ENCODE measurements around the gene PDLIM5. TPM values are rescaled to one million over a fixed set of nuclear protein-coding genes. Genes with fewer than 3 reads are reported as not detected.
A peak's percentile ranks its signal among the peaks of the same experiment; 100 is the strongest.

Gene PDLIM5
- total RNA-seq, 4 donors from 2014 or later = 90.5 to 148 (median 115) TPM

DNA sequence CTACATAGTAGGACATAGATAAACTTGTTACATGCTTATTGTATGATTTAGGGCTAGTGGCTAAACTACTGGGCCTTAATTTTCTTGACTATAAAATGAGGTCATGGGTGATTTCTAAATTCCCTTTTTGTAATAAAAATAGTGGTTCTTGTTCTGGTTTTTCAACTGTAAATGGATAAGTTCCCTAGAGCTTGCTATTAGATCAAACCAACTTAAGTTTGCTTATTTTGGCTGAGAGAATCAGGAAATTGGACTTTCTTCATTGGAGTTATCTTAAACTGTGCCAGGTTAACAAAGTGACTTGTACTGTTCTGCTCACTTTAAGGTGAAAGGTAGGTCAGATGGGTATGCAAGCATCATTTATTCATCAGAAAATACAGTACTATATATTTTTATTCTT, 78.3 kb downstream of the PDLIM5 start:
- Histone ChIP-seq H3K9me3 (no peaks in the 10 kb centered on the region), H3K27me3 (no peaks in the 10 kb centered on the region), H3K4me3 (no peak overlapping the region), H3K27ac (no peak overlapping the region), H3K36me3 (peaks cover 3% of the 10 kb centered on the region), H3K4me1 (peaks cover 28% of the 10 kb centered on the region)
- DNase-seq (ENCODE audit: low spot score in 2 of 2) = no peak
- TF ChIP-seq, protein P1, sequence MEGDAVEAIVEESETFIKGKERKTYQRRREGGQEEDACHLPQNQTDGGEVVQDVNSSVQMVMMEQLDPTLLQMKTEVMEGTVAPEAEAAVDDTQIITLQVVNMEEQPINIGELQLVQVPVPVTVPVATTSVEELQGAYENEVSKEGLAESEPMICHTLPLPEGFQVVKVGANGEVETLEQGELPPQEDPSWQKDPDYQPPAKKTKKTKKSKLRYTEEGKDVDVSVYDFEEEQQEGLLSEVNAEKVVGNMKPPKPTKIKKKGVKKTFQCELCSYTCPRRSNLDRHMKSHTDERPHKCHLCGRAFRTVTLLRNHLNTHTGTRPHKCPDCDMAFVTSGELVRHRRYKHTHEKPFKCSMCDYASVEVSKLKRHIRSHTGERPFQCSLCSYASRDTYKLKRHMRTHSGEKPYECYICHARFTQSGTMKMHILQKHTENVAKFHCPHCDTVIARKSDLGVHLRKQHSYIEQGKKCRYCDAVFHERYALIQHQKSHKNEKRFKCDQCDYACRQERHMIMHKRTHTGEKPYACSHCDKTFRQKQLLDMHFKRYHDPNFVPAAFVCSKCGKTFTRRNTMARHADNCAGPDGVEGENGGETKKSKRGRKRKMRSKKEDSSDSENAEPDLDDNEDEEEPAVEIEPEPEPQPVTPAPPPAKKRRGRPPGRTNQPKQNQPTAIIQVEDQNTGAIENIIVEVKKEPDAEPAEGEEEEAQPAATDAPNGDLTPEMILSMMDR (IDR thresholded peaks at IDR 0.05) = no peak
- no peak for TF ChIP-seq EP300 (IDR thresholded peaks at IDR 0.05)
- no peak for TF ChIP-seq POLR2AphosphoS5 (IDR thresholded peaks at IDR 0.05)
- no peak for TF ChIP-seq POLR2A (IDR thresholded peaks at IDR 0.05)

DNA sequence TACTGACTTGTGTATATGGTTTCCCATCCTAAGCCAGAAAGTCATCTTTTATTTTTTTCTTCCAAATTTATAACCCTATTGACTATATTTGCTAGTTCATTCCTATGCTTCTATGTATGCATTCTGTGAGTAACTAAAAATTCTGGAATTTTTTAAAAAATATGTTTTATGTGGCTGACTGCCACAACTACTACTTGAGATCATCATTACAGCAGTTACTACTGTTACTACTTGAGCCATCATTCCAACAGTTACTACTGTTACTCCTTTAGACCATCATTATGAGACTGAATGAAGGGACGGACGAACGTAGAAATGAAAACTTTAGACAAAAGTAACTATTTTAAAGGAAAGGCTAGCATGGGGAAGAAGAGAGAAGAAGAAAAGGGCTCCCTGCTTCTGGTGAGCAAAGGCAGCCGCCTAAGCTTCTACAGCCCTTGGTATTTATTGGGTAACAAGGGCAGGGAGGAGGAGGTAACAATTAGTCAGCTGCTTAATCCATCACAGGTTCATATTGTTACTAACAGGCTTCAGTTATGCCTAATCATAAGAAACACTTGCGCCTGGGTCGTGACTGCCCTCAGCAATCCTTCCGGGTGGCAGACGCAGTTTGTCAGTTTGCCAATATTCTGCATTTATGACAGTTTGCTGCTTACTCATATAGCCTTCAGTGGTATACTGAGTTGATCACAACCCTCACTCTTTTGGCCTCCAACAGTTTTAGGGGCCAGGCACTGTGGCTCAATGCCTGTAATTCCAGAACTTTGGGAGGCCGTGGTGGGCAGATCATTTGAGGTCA, 80.4 kb downstream of the PDLIM5 start:
- DNase-seq (ENCODE audit: low spot score in 2 of 2) = no peak
- no peak overlapping the region for H3K27ac ChIP-seq
- H3K36me3 ChIP-seq = peaks cover 3% of the 10 kb centered on the region
- TF ChIP-seq POLR2AphosphoS5 (IDR thresholded peaks at IDR 0.05) (no peak), EP300 (IDR thresholded peaks at IDR 0.05) (no peak), POLR2A (IDR thresholded peaks at IDR 0.05) (no peak)
- TF ChIP-seq, protein P1 (IDR thresholded peaks at IDR 0.05) = no peak
- H3K27me3 ChIP-seq = no peaks in the 10 kb centered on the region
- no peak overlapping the region for H3K4me3 ChIP-seq
- H3K4me1 ChIP-seq = peaks cover 40% of the 10 kb centered on the region
- WGBS = 82% methylated on average over 9 of the region's 9 CpGs
- H3K9me3 ChIP-seq = no peaks in the 10 kb centered on the region

DNA sequence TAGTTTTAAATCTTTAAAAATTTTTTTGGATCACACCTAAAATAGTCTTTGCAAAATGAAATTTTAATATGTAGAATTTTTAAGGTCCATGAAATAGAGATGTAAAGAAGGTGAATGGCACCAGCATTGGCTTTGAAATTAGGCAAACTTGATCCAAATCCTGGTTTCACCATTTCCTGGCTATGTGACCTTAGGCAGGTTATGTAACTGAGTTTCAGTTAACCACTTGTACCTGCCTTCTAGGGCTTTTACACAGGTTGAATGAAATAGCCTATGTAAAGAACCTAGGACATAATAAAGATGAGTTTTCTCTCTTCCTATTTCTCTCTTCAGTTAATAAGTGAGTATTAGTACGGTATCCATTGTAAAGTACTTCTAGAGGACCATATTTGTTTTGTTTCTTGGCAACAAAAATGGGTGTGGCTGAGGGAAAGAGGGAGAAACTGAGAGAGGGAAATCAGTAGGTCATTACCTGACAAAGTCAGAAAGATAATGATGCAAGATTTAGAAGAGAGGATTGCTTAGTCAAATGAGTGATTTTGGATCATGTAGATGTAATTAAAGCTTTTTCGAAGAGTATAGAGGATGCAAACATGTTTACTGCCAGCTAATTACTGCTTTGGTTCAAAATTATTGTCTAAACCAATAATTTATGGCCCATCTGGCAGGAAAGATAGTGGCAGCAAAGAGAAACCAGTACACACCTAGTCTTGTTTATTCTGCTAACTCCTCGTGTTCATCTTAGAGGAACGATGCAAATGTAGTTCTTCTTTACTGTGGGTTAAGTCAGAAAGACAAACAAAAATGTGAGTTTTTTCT, 81.9 kb downstream of the PDLIM5 start:
- H3K9me3 ChIP-seq = no peaks in the 10 kb centered on the region
- peak overlapping the region; percentile 47 for H3K27ac ChIP-seq
- no peak for DNase-seq (ENCODE audit: low spot score in 2 of 2)
- 41% methylated on average over 4 of the region's 4 CpGs for WGBS
- H3K36me3 ChIP-seq = no peaks in the 10 kb centered on the region
- TF ChIP-seq EP300 (IDR thresholded peaks at IDR 0.05) (no peak), POLR2A (IDR thresholded peaks at IDR 0.05) (no peak), POLR2AphosphoS5 (IDR thresholded peaks at IDR 0.05) (no peak)
- TF ChIP-seq, protein P1 (IDR thresholded peaks at IDR 0.05) = no peak
- no peak overlapping the region for H3K4me3 ChIP-seq
- no peaks in the 10 kb centered on the region for H3K27me3 ChIP-seq
- peaks cover 50% of the 10 kb centered on the region for H3K4me1 ChIP-seq

DNA sequence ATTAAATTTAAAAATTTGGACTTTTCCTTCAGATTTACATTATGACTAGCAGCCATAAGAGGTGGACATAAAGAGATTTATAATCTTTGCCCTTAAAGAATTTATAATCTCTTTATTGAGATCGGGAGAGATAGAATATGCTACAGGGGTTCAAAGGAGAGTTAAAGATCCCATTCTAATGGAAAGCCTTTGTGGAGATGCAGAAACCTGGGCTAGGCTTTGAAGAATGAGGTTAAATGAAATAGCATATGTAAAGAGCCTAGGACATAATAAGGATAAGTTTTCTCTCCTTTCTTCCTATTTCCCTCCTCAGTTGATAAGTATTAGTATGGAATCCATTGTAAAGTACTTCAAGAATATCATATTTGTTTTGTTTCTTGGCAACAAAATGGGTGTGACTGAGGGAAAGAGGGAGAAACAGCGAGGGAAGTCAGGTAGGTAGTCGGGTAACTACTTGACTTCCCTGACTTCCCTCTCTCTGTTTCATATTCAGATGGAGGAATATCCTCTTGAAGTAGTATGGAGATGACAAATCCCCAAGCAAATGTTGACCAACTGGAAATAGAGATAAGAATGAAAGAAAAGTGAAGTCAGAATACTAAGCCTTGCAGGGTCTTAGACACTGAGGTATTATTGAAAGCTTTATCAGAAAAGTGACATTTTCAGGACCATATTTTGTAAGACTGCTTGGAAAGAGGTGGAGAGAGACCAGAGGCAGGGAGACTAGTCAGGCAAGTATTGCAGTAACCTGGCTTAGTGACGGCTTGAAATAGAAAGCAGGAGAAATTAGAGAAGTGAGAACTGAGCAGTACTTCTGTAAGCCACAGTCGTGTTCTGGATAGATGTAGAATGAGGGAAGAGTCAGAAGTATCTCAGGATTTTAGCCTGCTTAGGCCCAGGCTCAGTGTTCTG, 82.9 kb downstream of the PDLIM5 start:
- DNase-seq (ENCODE audit: low spot score in 2 of 2) = no peak
- Histone ChIP-seq H3K4me1 (peaks cover 59% of the 10 kb centered on the region), H3K27ac (peak overlapping the region; percentile 58), H3K27me3 (no peaks in the 10 kb centered on the region), H3K36me3 (no peaks in the 10 kb centered on the region), H3K4me3 (no peak overlapping the region), H3K9me3 (no peaks in the 10 kb centered on the region)
- 50% methylated on average over 5 of the region's 5 CpGs for WGBS
- TF ChIP-seq EP300 (IDR thresholded peaks at IDR 0.05) (no peak), POLR2AphosphoS5 (IDR thresholded peaks at IDR 0.05) (no peak), POLR2A (IDR thresholded peaks at IDR 0.05) (no peak)
- TF ChIP-seq, protein P1 (IDR thresholded peaks at IDR 0.05) = no peak

All from suprapubic skin (tissue), 4 donors.